ENCODE measurements around the gene COMMD1.

COMMD1 gene

DNA sequence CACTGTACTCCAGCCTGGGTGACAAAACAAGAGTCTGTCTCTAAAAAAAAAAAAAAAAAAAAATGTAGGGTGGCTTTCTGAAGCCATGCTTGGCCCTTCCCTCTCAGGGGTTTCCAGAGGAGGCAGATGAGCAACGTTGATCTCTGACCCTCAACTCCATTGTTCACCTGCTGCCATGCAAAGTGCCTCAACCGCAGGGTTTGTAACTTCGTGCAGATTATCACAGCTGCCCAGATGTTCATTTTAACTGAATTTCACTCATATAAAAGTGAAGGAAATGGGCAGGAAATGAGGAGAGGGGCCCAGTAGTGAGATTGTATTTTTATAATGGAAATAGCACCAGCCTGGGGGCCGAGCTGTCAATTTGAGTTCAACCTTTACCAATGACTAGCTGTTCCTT lies 275.5 kb downstream of the COMMD1 start:
- TF ChIP-seq, protein P1, sequence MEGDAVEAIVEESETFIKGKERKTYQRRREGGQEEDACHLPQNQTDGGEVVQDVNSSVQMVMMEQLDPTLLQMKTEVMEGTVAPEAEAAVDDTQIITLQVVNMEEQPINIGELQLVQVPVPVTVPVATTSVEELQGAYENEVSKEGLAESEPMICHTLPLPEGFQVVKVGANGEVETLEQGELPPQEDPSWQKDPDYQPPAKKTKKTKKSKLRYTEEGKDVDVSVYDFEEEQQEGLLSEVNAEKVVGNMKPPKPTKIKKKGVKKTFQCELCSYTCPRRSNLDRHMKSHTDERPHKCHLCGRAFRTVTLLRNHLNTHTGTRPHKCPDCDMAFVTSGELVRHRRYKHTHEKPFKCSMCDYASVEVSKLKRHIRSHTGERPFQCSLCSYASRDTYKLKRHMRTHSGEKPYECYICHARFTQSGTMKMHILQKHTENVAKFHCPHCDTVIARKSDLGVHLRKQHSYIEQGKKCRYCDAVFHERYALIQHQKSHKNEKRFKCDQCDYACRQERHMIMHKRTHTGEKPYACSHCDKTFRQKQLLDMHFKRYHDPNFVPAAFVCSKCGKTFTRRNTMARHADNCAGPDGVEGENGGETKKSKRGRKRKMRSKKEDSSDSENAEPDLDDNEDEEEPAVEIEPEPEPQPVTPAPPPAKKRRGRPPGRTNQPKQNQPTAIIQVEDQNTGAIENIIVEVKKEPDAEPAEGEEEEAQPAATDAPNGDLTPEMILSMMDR (IDR thresholded peaks at IDR 0.05; ENCODE audit: control insufficient read depth, insufficient read depth, low read depth, low read length, missing control alignments), result no peak
- H3K4me3 ChIP-seq (ENCODE audit: control insufficient read depth, low read depth, low read length), result no peak overlapping the region
- no peak for DNase-seq (ENCODE audit: low read depth)

DNA sequence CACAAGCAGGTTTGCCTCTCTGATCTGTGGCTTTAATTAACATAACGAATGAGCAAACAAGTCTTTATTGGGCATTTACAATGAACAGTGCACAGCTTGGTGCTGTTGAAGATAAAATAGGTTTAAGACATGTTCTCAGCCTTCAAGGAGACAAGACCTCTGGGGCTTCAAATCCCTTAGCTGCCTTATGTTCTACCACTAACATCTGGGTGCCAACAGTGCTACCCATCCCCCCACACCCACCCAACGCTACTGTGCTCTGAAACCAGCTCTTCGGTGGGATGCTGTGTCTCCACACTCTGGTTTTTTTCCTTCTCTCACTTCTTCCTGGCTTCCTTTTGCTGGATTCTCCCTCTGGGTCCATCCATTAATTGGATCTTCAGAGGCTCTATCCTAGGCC lies 276.4 kb downstream of the COMMD1 start:
- DNase-seq (ENCODE audit: low read depth), result no peak
- TF ChIP-seq, protein P1 (IDR thresholded peaks at IDR 0.05; ENCODE audit: control insufficient read depth, insufficient read depth, low read depth, low read length, missing control alignments), result no peak

DNA sequence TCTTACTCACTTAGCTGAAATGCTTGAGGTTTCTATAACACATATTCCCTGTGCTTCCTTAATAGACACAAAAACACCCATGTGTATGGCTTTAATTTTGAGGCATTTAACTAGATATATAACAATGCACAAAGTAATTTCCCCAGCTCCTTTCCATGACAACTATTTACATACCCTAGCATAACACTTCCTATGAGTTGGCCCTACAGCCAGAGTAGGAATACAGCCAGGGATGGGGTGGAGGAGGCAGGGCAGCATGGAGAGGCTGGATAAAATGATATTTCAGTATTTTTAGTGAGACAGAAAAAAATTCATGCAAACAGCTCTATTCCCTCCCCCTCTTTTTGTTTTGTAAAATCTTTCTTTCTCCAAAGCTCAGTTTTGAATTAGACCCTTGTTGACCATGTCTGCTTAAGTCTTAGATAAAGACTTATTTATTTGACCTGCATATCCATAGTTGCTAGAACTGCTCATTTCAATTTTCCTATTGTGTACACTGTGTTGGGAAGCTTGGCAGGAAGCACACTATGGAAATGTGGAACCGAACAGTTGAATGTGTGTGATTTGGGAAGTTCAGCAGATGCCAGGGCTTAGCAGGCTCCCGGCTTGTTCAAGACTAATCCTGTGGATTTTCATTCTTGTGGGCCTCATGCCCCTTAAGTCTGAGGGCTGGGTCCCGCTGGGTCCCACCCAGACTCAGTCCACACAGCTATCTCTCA lies 279.2 kb downstream of the COMMD1 start:
- DNase-seq (ENCODE audit: low read depth), result no peak
- TF ChIP-seq, protein P1 (IDR thresholded peaks at IDR 0.05; ENCODE audit: control insufficient read depth, insufficient read depth, low read depth, low read length, missing control alignments), result no peak
- no peak overlapping the region for H3K4me3 ChIP-seq (ENCODE audit: control insufficient read depth, low read depth, low read length)

More for the DNA sequence above, 276.4 kb downstream of the COMMD1 start:
- H3K4me3 ChIP-seq (ENCODE audit: control insufficient read depth, low read depth, low read length), result no peak overlapping the region
